HEK293T (cell line): ENCODE data around the gene HTT.

Experiments used
- CTCF ChIA-PET: fragments of 350-600 bp; formaldehyde crosslinking; extraction: SDS; loops from one replicate; lab custom pipeline; 2021; ENCODE audit warnings: antibody characterized with exemption, inconsistent platforms; lab: Yijun Ruan, JAX
- POLR2A ChIA-PET: fragments of 350-600 bp; formaldehyde crosslinking; extraction: SDS; loops from one replicate; lab custom pipeline; 2020; ENCODE audit warnings: antibody characterized with exemption, inconsistent platforms; lab: Yijun Ruan, JAX
- DNase-seq: peaks from one replicate; pipeline ENCODE4 v3.0.0; 2012; ENCODE audit warnings: mixed read lengths; ENCODE audit errors: extremely low spot score
- ARNT ChIP-seq: fragments of 450-650 bp; IDR thresholded peaks from 2 replicates; pipeline ENCODE4 v1.6.1; 2017; ENCODE audit warnings: mild to moderate bottlenecking
- BHLHE40 ChIP-seq: fragments of 450-650 bp; IDR thresholded peaks from 2 replicates; pipeline ENCODE4 v1.6.1; 2016; ENCODE audit warnings: mild to moderate bottlenecking, moderate library complexity, borderline replicate concordance
- CTBP1 ChIP-seq: fragments of 450-650 bp; IDR thresholded peaks from 2 replicates; pipeline ENCODE4 v1.6.1; 2016; ENCODE audit warnings: borderline replicate concordance
- ELF4 ChIP-seq: fragments of 450-650 bp; IDR thresholded peaks from 2 replicates; pipeline ENCODE4 v1.6.1; 2017; ENCODE audit warnings: antibody characterized with exemption
- FOXA1 ChIP-seq: fragments of 450-650 bp; IDR thresholded peaks from 2 replicates; pipeline ENCODE4 v1.6.1; 2016; ENCODE audit warnings: mild to moderate bottlenecking
- FOXK2 ChIP-seq: fragments of 450-650 bp; IDR thresholded peaks from 2 replicates; pipeline ENCODE4 v1.6.1; 2016; ENCODE audit warnings: mild to moderate bottlenecking
- FOXM1 ChIP-seq: fragments of 450-650 bp; IDR thresholded peaks from 2 replicates; pipeline ENCODE4 v1.6.1; 2017; ENCODE audit warnings: mild to moderate bottlenecking, borderline replicate concordance
- HDGF ChIP-seq: fragments of 450-650 bp; IDR thresholded peaks from 2 replicates; pipeline ENCODE4 v1.6.1; 2017; ENCODE audit warnings: antibody characterized with exemption, borderline replicate concordance
- L3MBTL2 ChIP-seq: fragments of 450-650 bp; conservative IDR thresholded peaks from 2 replicates; pipeline ENCODE4 v1.6.1; 2016; ENCODE audit warnings: mild to moderate bottlenecking
- LEF1 ChIP-seq: fragments of 450-650 bp; IDR thresholded peaks from 2 replicates; pipeline ENCODE4 v1.6.1; 2017; ENCODE audit warnings: mild to moderate bottlenecking, borderline replicate concordance
- NFRKB ChIP-seq: fragments of 450-650 bp; IDR thresholded peaks from 2 replicates; pipeline ENCODE4 v1.6.1; 2016; ENCODE audit warnings: mild to moderate bottlenecking, moderate library complexity
- SP1 ChIP-seq: fragments of 450-650 bp; IDR thresholded peaks from 2 replicates; pipeline ENCODE4 v1.6.1; 2017
- SUZ12 ChIP-seq: fragments of 450-650 bp; IDR thresholded peaks from 2 replicates; pipeline ENCODE4 v1.6.1; 2016; ENCODE audit warnings: mild to moderate bottlenecking
- TARDBP ChIP-seq: fragments of 450-650 bp; IDR thresholded peaks from 2 replicates; pipeline ENCODE4 v1.6.1; 2016
- ZNF384 ChIP-seq: fragments of 450-650 bp; IDR thresholded peaks from 2 replicates; pipeline ENCODE4 v1.6.1; 2016
- TF ChIP-seq, protein P1 (sequence below): fragments of 450-650 bp; IDR thresholded peaks from 2 replicates; pipeline ENCODE4 v1.6.1; 2016

HTT gene

DNA sequence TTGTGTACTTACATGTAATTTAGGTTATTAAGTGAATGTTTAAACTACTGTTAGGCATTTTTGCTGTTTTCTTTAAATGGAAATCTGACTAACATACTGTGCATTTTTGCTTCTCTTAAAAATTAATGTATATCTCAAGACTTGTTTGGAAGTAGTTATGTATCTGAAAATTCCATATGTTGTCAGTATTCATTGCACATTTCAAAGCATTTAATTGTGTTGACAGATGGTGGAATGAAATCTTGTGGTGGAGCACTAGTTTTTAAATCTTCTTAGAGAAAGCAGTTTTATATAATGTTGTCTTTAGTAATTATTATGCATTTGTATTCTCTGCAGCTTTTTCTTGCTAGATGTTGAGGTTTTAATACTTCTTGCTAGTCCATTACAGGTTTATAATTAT, 102.9 kb downstream of the HTT start:
- POLR2A ChIA-PET = no interaction called here
- TF ChIP-seq TARDBP (no peak), FOXA1 (no peak)
- TF ChIP-seq, protein P1, sequence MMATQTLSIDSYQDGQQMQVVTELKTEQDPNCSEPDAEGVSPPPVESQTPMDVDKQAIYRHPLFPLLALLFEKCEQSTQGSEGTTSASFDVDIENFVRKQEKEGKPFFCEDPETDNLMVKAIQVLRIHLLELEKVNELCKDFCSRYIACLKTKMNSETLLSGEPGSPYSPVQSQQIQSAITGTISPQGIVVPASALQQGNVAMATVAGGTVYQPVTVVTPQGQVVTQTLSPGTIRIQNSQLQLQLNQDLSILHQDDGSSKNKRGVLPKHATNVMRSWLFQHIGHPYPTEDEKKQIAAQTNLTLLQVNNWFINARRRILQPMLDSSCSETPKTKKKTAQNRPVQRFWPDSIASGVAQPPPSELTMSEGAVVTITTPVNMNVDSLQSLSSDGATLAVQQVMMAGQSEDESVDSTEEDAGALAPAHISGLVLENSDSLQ = no peak
- CTCF ChIA-PET = no interaction called here
- DNase-seq = no peak

DNA sequence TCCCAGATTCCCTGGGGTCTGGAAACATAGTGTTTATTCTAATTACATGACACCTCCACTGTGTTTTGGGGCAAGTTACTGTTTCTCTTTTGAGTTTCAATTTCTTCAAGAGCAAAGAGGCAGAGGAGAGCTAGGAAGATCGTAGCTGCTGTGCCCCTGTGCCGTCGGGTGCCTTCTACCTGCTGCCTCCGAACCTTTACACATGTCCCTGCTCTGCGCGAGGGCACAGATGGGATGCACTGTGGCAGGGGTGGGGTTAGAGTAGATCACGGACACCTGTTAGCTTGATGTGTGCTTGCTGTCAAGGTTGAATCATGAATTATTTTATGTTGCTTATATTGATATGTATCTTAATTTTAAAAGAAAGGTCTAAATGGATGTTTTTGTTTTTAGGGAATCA, 103.4 kb downstream of the HTT start:
- no peak for DNase-seq
- ChIA-PET POLR2A (no interaction called here), CTCF (no interaction called here)
- no peak for TF ChIP-seq HDGF
- TF ChIP-seq SP1 = no peak
- no peak for TF ChIP-seq ARNT
- no peak for TF ChIP-seq TARDBP
- no peak for TF ChIP-seq LEF1
- TF ChIP-seq NFRKB = no peak
- no peak for TF ChIP-seq SUZ12
- TF ChIP-seq, protein P1 = no peak
- TF ChIP-seq L3MBTL2 = no peak
- no peak for TF ChIP-seq FOXK2
- no peak for TF ChIP-seq BHLHE40
- TF ChIP-seq ZNF384 = no peak
- TF ChIP-seq FOXM1 = no peak
- TF ChIP-seq FOXA1 = no peak
- no peak for TF ChIP-seq ELF4

DNA sequence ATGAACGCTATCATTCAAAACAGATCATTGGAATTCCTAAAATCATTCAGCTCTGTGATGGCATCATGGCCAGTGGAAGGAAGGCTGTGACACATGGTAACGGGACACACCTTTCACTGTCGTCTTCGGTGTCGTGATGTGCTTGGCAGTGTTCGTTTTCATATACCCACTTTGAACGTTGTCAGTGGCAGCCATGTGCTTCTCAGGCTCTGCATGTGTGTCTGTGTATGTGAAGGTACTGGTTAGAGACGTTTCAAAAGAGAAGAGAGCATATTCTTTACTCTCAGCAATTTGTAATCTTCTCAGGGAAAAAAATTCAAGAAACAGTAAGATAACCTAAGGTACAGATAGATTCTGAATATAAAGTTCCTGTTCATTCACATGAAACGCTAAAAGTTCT, 103.9 kb downstream of the HTT start:
- no peak for DNase-seq
- TF ChIP-seq SUZ12 (no peak), ZNF384 (no peak), HDGF (no peak), LEF1 (no peak), L3MBTL2 (no peak), NFRKB (no peak), ELF4 (no peak), FOXA1 (no peak), ARNT (no peak), CTBP1 (no peak), FOXK2 (no peak), FOXM1 (no peak), SP1 (no peak), TARDBP (no peak), BHLHE40 (no peak)
- TF ChIP-seq, protein P1 = no peak
- ChIA-PET CTCF (no interaction called here), POLR2A (no interaction called here)

DNA sequence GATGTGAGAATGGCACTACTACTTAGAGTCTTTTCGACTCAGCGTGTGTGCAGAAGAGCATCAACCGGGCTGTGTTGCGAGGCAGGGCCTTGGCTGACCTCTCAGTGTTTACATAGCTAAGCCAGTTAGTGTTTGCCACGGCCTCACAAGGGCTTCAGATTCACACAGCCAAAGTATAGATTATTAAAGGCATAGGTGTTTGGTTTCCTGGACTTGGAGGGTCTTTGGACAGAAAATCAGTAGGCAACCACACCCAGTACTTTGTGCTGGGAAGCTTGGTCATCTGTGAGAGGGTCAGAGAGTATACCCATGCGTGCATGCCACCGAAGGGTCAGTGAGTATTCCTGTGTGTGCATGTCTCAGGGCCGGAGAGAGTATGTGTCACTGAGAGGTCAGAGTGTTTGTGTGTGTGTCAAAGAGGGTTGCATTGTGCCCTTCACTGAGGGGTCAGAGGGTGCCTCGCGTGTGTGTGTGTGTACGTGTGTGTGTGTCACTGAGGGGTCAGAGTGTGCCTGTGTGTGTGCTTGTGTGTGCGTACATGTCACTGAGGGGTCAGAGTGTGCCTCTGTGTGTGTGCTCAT, 104.7 kb downstream of the HTT start:
- no peak for TF ChIP-seq CTBP1
- no peak for TF ChIP-seq ELF4
- TF ChIP-seq, protein P1 = no peak
- no peak for TF ChIP-seq TARDBP
- TF ChIP-seq NFRKB = no peak
- TF ChIP-seq FOXM1 = no peak
- no peak for TF ChIP-seq BHLHE40
- TF ChIP-seq ARNT = no peak
- TF ChIP-seq FOXK2 = no peak
- TF ChIP-seq L3MBTL2 = no peak
- no peak for TF ChIP-seq LEF1
- TF ChIP-seq ZNF384 = no peak
- TF ChIP-seq FOXA1 = no peak
- ChIA-PET CTCF (no interaction called here), POLR2A (no interaction called here)
- no peak for DNase-seq

DNA sequence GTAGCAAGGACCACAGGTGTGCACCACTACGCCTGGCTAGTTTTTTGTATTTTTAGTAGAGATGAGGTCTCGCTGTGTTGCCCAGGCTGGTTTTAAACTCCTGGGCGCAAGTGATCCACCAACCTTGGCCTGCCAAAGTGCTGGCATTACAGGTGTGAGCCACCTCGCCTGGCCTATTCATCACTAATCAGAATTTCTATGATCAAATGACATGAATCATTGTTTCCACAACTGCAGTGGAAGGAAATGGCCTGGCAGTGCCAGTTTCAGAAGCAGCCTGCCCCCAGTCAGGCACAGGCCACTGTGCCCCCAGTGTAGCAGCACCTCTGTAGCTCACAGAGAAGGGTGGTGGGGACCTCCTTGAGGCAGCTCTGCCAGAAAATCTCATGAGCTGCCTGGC, 108.5 kb downstream of the HTT start:
- POLR2A ChIA-PET = no interaction called here
- CTCF ChIA-PET = no interaction called here
- DNase-seq = no peak
- TF ChIP-seq FOXK2 (no peak), NFRKB (no peak), CTBP1 (no peak), TARDBP (no peak), HDGF (no peak), L3MBTL2 (no peak)
- TF ChIP-seq, protein P1 = no peak

DNA sequence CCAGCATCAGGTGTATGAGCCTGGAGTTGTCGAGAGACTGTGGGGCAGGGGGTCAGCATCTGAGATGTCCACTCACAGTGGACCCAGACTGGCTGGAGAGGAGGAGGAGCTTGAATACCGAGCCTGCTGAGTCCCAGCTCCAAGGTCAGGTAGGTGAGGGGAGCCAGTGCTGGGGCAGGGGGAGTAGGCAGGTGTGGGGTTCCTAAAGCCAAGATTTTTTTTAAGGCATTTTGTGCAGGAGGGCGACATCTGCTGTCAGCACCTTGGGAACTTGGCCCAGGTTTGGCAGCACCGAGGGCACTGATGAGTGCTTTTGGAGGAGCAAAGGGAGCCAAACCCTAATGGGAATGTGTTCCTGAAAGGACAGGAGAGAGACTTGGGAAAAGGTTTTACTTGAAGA, 110.2 kb downstream of the HTT start:
- DNase-seq = no peak

More for the DNA sequence above, 110.2 kb downstream of the HTT start:
- no peak for TF ChIP-seq TARDBP
- TF ChIP-seq SP1 = no peak
- TF ChIP-seq ELF4 = no peak
- ChIA-PET CTCF (interaction anchor here (1.1 kb wide), 1 partner anchor 10 kb away, joined by 3 read pairs; no protein-coding TSS in a partner anchor), POLR2A (no interaction called here)
